MV-4-11 (cell line): Measurements from ENCODE around the gene WDR54.
"Not testable (repeated sequence)": the region's sequence is repeated elsewhere in the genome, so short reads cannot be mapped to it uniquely, and the experiment has no call there.

Experiments used
- DNase-seq: peaks from one replicate; lab custom pipeline; 2025; lab: John Stamatoyannopoulos, UW

The WDR54 gene

DNA sequence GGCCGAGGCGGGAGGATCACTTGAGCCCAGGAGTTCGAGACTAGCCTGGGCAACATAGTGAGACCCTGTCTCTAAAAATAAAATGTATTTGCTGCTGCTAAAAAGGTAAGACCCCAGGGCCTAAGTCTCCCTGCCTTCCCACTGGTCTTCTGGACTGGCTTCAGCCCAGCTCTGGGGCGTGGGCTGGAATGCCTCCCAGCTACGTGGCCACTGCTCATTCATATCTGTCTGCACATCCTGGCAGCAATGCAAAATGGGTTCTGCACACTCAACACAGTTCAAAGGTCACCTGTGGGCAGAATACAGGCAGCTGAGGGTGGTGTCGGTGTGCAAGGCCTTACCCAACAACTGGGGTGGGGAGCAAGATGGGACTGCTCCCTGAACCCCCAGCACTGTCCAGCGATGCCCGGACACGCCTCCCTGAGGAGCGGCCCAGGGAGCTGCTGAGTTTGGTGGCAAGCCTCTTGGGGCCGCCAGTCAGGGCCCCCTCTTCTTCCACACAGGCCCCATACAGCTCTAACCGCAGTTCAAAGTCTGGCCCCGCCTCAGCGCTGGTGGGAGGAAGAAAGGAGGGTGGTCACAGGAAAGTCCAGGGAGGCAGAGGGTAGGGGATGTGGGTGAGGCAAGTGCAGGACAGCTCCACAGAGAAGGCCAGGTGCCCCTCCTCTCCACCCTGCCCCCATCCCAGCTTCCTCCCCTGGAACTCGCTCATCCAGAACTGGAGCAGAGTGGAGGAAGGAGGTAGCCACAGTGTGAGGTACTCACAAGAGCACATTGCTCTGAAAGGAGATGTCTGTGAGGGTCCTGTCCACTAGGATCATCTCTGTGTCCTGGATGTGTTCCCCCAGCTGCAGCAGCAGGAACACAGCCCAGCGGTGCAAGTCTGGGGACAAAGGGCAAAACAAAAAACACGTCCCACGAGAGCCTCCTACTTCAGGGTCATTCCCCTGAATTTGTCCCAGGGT, 8.2 kb downstream of the WDR54 start:
- DNase-seq: no peak

DNA sequence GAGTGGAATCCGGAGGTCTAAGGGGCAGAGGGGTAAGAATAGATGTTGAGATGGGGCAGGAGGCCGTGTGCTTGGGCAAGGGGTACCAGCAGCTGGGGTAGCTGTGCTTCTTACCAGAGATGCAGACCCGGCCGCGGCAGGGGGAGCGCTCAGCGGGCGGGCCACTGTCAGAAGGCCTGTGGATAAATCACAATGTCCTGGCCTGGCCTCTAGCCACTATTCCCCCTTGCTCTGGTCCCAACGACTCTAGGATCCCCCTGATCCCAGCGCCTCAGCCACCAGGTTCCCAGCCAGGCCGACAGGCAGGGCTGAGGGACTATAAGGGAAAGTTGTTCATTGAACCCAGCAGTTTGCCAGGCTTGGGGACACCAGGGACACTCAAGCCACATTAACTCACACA, 9.0 kb downstream of the WDR54 start:
- DNase-seq: no peak

DNA sequence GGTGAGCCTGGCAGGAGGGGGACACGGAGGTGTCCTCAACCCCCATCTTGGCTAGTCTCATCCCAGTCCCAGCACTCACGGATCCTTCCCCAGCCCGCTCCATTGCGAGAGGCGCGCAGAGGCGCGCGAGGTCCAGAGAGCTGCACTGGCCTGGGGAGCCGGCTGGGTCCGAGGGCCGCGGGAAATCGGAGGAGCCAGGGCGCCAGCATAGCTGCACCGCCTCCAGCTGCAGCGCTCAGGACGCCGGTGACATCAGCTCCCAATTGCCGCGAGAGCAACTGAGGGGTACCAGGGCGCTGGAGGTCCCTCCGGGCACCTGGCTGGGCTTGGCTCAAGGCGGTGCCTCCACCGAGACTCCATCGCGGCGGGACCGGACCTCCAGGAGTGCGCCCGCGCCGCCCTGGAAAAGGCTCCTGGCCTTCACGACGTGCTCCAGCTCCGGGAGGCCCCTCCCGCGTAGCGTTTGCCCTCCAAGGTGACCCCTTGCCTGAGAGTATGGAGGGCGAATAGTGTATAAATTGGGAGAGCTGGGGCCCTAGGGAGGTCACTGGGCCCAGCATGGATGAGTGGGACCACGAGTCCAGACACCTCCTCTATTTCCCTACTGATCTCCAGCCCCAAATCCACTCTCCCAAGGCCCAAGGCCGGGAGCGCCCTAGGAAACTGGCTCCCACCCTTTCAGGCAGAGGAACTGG, 14.7 kb downstream of the WDR54 start:
- no peak for DNase-seq

DNA sequence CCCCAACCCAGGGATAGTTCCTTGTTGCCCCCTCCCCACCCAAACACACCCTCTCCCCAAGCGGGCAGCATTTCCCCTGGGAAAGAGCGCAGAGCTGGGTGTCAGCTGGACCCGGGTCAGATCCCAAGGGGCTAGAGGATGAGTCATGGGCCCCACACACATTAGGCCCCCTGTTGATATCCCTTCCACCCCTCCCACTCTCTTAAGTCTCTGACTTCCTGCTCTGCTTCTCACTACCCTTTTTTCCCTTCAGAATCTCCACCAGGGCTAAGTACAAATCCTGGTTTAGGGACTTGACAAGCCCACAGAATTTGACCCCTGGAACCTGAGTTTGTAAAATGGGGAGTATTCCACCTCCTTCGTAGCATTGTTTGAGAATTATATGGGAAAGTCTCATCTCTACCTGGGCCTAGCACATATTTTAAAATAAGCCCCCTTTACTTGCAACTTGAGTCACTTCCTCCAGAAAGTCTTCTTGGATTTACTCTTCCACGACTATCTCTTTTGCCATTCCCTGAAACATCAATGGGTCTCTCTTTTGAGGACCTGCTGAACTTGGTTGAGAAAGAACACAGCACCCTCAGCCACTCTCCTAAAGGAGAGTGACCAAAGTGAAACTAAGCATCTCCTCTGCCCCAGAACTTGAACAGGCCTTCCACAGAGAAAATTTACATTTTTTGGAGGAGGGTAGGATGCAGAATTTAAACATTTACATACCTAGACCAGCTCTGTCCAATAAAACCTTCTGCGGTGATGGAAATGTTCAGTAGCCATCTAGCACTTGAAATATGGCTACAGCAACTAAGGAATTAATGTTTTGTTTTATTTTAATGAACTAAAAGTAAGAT, 15.5 kb downstream of the WDR54 start:
- peak; percentile 86 for DNase-seq

DNA sequence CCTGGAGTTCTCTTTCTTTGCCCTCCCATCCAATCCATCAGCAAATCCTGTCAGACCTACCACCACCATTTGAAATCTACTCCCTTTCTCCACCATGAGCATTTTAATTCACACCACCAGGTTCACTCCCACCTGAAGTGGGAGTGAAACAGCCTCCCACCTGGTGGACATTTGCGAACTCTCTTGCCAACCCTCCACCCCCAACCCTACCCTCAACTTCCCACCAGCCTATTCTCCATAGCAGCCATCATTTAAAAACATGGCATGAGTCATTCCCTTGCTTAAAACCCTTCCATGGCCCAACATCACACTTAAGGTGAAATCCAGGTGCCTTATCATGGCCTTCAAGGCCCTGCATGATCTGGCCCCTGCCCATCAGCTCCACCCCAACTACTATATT, 16.7 kb downstream of the WDR54 start:
- DNase-seq: no peak

DNA sequence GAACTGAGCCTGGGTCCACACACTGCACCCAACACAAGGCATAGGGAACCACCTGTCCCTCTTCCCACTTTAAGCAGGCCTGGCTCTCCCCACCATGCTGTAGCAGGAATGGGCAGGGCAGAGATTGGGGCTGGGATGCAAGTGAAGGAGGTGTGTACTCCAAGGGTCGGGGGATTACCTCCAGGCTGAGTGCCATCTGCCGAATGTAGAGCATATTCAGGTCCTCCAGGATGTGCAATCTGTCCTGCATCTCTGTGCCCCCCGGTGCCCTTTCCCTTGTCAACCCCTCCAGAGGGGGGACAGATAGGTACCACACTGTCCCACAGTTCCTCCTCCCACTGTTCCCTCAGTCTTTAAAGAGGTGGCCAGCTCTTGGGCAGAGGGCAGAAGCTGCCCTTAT, 17.8 kb downstream of the WDR54 start:
- DNase-seq: no peak

DNA sequence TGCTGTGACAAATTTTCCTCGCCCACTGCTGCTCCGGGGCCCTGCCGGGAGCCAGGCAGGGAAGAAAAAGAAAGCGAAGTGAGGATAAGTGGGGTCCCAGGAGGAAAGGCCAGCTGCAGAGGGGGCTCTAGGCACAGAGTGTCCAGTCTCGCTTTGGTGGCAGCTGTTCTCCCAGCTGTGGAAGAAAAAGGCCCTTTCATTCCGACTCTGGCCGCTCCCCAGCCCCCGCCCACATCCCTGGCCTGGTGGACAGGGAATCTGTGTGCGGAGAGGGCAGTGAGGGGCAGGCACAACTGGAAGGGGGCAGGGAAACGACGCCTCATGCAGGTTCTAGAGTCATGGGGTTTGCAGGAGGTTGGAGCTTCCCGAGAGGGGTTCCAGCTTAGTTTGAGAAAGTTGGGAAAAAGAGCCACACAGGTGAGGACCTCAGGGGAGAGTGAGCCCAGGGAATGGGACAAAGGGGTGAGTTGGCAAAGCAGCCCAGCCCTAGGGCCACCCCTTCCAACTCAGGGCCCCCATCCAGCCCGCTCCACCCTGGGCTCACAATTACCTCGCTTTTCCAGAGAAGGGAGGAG, 18.4 kb downstream of the WDR54 start:
- DNase-seq: no peak

DNA sequence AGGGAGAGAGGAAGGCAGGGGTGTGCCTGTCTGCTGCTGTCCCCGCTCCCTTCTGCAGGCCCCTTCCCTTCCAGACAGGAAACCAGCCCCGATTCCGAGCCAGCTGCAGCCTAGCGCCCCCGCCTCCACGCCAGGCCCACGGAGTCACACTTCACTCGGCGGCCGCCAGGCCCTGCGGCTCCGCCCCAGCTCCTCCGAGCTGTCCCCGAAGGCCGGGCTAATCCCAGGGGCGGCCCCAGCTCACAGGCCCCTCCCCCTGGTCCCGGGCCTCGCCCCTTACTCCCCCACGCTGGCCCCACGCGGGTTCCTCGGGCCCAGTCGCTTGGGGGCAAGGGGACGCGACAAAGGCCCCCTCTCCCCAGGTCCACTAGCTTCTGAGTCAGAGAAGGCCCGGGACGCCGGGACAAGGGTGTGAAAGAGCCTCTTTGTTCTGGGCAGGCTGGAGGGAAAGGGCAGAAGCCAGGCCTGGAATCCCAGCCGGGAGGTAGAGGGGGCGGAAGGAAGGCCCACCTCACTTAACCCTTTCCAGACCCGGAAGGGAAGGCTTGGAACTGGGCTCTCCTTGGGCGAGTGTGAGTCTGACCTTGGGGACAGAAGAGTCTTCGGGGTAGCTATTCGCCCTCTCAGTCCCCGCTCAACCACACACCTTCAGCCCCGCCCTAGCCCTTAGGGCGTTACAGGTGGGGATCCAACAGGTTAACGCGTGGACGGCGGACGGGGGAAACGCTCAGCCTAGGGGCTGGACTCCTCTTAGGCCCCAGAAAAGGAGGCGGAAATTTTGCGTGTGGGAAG, 19.0 kb downstream of the WDR54 start:
- peak; percentile 72 for DNase-seq

DNA sequence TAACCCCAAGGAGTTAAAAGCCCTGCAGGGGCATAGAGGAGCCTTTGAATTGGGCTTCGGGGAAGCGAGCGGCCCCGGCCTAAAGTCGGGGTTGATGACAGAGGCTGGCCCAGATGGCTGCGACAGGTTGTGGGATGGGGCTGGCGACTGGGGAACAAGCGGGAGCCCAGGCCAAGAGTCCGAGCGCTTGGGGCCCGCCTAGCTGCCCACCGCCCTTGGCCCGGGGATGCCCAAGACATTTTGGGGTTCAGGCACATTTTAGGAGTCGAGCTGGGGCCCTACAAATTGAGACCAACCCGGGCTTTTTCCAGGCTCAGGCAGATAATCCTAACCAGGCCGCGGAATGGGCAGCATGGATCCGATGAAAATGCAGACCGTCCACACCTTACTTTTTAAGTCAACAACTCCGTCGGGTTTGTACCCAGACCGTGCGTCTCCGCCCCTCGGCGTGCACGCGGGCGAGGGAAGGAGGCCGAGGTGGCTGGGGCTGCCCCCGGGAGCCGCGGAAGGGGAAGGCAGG, 19.7 kb downstream of the WDR54 start:
- no peak for DNase-seq

DNA sequence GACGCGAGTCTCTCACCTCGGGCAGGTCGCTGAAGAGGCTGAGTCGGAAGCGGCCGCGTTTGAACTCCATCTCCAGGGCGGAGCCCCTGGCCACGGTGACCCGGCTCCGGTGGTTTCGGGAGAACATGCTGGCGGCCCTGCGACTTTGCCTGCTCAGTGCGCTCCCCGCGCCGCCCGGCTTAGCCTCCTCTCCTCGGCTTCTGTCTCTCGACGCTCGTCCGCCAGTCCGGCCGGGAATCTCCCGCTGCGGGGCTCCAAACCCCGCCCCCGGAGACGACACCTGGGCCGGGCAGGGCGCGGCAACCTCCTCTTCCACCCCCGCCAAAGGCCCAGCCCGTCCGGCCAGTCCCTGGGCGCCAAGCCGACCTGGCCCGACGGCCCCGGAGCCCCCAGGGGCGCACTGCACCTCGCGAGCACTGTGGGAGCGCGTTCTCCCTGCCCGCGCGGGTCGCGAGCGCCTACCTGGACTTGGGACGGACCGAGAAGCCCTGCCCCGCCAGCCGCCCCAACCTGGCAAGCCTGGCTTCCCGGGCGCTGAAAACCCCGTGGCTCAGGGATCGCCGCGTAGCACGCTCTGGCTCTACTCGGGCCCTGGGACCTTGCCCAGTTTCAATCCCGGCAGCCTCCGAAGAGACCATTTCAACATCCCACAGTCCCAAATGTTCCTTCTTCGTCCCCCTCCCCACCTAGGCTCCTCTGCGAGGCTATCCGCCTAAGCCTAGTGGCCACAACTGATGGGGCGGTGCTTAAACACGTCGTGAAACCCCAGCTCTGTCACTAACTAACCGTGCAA, 20.4 kb downstream of the WDR54 start, which contains the start of gene RTKN:
Gene RTKN, minus strand, starts transcription at position 248 of the 793 bp plus-strand sequence. Its CDS starts 121 bp downstream, at position 127.
- DNase-seq: no peak

DNA sequence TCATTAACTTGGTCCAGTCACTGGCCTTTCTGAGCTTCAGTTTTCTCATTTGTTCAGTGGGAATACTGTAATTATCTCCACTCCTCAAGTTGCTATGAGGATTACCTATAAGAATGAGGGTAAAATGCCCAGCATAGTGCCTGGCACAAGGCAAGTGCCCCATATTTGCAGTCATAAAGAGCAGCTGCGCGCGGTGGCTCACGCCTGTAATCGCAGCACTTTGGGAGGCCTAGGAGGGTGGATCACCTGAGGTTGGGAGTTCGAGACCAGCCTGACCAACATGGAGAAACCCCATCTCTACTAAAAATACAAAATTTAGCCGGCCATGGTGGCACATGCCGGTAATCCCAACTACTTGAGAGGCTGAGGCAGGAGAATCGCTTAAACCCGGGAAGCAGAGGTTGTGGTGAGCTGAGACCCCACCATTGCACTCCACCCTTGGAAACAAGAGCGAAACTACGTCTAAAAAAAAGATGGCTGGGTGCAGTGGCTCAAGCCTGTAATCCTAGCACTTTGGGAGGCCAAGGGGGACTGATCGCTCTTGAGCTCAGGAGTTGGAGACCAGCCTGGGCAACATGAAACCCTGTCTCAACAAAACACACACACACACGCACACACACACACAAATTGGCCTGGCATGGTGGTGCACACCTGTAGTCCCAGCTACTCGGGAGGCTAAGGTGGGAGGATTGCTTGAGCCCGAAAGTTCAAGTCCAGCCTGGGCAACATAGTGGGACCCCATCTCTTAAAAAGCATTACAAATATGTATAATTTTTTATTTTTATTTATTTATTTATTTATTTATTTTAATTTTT, 21.2 kb downstream of the WDR54 start:
- not testable (repeated sequence) for DNase-seq

DNA sequence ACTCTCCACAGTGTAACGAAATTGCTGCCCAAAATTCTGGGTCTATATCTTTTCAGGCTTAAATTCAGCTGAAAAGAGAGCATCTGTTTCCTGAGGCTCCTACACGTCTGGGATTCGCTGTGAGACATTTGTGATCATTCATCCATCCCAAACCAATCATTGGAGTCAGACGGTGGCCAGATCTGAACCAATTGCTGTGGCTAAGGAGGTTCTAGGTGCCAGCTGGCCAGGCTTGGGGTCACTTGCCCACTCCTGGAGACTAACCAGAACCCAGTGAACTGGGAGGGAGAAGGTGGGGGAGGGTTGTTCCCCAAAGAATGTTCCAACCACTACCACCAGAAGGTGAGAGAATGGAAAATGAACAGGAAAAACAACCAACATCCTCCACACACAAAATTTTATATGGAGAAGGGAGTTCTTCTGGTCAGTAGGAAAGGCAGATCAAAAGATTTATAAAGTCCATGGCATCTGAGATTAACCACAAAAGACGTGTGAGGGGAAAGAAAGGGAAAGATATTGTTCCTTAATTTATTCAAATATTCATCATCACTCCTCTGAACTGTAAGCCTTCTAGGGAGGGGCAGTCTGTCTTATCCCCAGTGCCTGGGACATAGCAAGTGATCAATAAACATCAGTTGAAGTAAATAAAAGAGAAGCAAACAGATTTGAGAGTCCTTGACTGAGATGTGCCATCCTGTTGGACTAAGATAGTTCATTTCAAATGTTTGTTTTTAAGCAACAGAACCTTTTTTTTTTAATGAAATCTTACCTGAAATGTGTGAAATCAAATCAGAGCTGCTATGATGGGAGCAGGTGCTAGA, 23.2 kb downstream of the WDR54 start:
- DNase-seq: no peak

DNA sequence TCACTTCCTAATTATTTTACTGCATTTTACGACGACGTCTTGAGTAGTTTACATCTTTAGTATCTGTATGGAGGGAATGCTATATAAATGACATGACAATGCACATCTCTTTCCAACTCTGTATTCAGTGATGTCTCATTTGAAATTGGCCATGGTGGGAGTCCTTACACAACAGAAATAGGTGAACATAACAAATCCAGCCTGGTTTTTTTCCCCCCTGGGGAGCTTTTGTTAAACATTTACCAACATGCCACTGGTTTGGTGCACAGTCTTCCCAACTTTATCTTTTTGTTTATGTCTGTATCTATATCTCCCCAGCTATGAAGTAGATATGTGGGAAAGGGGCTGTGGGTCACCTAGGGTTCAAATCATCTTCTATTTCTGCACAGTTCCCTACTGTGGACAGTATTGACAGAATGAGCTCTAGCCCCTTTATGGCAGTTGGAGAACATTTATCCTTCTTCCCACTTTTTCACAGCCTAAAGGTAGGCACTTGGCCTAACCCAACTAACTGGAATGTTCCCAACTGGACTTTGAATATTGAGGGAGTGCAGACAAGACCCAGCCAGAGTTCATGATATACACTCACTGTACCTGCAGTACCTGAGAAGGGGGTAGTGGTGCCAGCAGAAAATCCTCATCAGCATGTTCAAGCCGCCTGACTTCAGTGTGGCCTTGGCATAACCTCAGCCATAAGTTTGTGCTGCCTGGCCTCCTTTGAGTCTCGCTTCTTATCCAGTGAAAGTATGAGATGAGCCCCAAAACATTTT, 25.9 kb downstream of the WDR54 start:
- DNase-seq: no peak

DNA sequence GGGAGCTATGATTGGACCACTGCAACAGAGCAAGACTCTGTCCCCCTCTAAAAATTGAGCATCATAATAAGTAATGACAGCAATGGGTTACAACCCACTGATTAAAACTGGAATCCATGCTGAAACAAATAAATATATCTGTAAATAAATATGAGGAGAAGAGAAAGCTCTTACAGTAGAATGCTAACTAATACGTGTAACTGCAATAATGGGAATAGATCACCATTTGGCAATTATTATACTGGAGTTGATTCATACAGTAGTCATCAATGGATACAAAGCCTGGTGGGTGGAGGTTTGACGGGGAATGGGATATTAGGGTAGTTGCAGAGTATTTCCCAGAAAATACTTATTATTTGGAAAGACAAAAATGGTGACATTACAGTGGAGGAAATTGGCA, 27.2 kb downstream of the WDR54 start:
- DNase-seq: no peak

DNA sequence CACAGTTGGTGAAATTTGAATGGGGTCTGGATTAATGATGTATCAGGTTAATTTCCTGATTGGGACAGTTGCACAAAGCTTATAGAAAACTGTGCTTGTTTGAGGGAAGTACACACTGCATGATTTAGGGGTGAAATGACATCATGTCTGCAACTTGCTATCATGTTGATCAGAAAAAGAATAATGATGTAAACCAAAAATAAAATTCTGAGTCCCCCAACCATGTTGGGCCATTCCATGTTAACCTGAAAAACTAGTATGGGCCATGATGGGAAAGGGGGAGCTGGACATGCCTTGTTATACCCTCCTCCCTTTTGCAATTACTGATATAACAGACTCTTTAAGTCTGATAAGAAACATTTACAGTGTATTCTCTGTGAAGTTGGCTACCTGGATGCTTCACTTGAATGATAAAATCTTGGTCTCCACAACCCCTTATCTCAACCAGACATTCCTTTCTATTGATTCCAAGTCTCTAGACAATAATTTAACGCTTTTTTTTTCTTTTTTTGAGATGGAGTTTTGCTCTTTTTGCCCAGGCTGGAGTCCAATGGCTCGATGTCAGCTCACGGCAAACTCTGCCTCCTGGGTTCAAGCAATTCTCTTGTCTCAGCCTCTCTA, 29.1 kb downstream of the WDR54 start:
- DNase-seq: no peak

DNA sequence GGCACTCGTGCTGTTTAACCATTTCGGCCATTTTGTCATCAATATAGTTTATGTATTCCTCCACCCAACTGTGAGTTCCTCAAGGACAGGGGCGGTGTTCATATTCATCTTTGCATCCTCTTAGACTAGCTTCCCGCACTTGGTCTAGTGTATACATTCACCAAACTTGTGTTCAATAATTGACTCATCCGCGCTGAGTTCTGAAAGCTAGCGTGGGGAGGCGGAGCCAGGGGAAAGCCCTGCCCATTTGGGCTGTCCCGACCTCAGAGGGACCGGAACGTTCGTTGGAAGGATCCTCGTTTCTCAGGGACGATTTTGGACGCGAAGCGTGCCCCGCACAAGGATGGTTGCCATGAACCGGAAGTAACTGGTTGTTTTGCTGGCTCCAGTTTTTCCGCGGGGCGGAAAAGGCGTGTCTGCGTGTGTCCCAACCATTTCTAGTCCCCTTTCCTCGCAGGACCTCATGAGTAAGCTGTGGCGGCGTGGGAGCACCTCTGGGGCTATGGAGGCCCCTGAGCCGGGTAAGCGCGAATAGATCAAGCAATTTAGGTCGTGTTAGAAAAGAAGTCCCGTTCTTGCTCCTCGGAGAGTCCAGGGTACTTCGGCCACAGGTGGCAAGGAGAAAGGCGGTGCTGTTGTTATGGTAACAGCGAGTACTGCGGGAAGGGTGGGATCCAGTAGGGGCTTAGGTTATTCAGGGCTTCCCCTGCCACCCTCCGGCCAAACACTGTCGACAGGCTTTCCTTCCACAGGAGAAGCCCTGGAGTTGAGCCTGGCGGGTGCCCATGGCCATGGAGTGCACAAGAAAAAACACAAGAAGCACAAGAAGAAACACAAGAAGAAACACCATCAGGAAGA, 33.4 kb downstream of the WDR54 start, which contains the start of gene INO80B:
Gene INO80B, plus strand, starts transcription at position 434 of the 858 bp plus-strand sequence. Its CDS starts 30 bp downstream, at position 464.
- DNase-seq: peak; percentile 97
